Fibroblast of lung (primary cell): ENCODE results near the gene RPS21.

Experiments
- EZH2 ChIP-seq: IDR thresholded peaks from 2 replicates; pipeline ENCODE4 v1.5.1; 2012; ENCODE audit warnings: low read length, control low read depth, mild to moderate bottlenecking; ENCODE audit errors: missing control alignments
- TF ChIP-seq, protein P1 (sequence below), 2 donors: IDR thresholded peaks in 1 of 2; conservative IDR thresholded peaks in 1 of 2; 1 replicate in 1 of 2; 2 replicates in 1 of 2; pipeline ENCODE4 v1.5.1; 2011 to 2012; ENCODE audit warnings: low read length in 2 of 2, control low read depth in 1 of 2, inconsistent platforms in 1 of 2, low read depth in 1 of 2, mild to moderate bottlenecking in 1 of 2

DNA sequence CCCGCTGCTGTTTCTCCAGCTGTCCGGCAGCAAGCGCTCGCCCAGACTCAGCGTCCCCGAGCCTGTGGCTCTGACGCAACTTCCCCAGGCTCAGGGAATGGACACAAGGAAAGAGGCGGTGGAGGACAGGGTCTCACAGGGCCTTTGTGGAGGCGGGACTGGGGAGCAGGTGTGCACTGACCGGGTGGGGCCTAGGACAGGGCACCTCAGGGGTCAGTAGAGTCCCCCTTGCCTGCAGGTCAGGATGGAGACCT is 39.8 kb upstream of the RPS21 start:
- TF ChIP-seq, protein P1, sequence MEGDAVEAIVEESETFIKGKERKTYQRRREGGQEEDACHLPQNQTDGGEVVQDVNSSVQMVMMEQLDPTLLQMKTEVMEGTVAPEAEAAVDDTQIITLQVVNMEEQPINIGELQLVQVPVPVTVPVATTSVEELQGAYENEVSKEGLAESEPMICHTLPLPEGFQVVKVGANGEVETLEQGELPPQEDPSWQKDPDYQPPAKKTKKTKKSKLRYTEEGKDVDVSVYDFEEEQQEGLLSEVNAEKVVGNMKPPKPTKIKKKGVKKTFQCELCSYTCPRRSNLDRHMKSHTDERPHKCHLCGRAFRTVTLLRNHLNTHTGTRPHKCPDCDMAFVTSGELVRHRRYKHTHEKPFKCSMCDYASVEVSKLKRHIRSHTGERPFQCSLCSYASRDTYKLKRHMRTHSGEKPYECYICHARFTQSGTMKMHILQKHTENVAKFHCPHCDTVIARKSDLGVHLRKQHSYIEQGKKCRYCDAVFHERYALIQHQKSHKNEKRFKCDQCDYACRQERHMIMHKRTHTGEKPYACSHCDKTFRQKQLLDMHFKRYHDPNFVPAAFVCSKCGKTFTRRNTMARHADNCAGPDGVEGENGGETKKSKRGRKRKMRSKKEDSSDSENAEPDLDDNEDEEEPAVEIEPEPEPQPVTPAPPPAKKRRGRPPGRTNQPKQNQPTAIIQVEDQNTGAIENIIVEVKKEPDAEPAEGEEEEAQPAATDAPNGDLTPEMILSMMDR (conservative IDR thresholded peaks at IDR 0.05 in 1 of 2, IDR thresholded peaks at IDR 0.05 in 1 of 2; ENCODE audit: low read depth in 1 of 2, low read length in 2 of 2) = no peak
- no peak for TF ChIP-seq EZH2
